Measurements from ENCODE around the gene MED19. TPM values are rescaled to one million over a fixed set of nuclear protein-coding genes. Genes with fewer than 3 reads are reported as not detected.

Gene MED19
- total RNA-seq, 2 donors from 2014 or later = 10.6 to 14.0 TPM

DNA sequence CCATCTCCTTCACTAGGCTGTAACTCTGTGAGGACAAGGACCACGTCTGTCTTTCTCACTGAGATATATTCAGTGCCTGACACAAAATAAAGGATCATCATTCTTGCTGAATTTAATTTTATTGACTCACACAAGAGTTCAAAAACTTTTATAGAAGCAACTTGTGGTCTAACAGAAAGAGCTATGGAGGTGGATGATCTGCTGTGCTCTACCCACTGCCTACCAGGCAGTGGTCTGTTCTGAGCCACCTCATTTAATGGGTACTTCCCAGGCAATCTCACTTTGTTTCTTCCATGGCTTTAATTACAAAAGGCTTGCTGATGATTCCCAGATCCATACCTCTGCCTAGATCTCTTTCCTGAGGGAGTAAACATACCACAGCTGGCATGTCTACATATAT lies 34.9 kb upstream of the MED19 start:
- intact Hi-C loops (cut with DNase I) = no loop called here
- no peak overlapping the region for H3K27ac ChIP-seq
- no peaks in the 10 kb centered on the region for H3K36me3 ChIP-seq
- peaks cover 5% of the 10 kb centered on the region for H3K4me1 ChIP-seq
- DNase-seq = no peak
- TF ChIP-seq, protein P1, sequence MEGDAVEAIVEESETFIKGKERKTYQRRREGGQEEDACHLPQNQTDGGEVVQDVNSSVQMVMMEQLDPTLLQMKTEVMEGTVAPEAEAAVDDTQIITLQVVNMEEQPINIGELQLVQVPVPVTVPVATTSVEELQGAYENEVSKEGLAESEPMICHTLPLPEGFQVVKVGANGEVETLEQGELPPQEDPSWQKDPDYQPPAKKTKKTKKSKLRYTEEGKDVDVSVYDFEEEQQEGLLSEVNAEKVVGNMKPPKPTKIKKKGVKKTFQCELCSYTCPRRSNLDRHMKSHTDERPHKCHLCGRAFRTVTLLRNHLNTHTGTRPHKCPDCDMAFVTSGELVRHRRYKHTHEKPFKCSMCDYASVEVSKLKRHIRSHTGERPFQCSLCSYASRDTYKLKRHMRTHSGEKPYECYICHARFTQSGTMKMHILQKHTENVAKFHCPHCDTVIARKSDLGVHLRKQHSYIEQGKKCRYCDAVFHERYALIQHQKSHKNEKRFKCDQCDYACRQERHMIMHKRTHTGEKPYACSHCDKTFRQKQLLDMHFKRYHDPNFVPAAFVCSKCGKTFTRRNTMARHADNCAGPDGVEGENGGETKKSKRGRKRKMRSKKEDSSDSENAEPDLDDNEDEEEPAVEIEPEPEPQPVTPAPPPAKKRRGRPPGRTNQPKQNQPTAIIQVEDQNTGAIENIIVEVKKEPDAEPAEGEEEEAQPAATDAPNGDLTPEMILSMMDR (IDR thresholded peaks at IDR 0.05) = no peak
- H3K9ac ChIP-seq (ENCODE audit: low read depth in 2 of 2, low read length in 2 of 2) = no peak overlapping the region
- H3K27me3 ChIP-seq = no peaks in the 10 kb centered on the region
- H3K9me3 ChIP-seq = no peaks in the 10 kb centered on the region
- H3K4me3 ChIP-seq = no peak overlapping the region

DNA sequence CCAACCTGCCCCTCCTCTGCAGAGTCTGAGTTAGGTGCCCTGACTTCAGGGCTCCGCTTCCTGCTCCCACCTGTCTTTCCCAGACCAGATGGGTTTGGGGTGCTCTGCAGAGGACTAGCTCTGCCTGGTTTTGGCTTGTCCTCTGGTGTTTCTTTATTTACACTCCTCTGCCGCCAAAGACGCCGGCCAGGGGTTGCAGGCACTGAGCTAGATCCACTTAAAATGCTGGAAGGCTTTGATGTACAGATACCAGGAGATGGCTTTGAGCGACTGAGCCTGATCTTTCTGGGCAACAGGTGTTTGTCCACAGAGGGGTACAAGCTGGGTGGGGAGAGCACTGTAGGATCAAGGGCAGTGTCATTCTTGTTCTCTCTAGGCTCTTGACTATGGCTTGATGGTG lies 33.2 kb upstream of the MED19 start:
- Histone ChIP-seq H3K9ac (ENCODE audit: low read depth in 2 of 2, low read length in 2 of 2) (no peak overlapping the region), H3K27ac (no peak overlapping the region), H3K36me3 (no peaks in the 10 kb centered on the region), H3K4me1 (peaks cover 5% of the 10 kb centered on the region), H3K27me3 (no peaks in the 10 kb centered on the region), H3K4me3 (no peak overlapping the region), H3K9me3 (no peaks in the 10 kb centered on the region)
- DNase-seq = no peak
- TF ChIP-seq, protein P1 (IDR thresholded peaks at IDR 0.05) = no peak
- intact Hi-C loops (cut with DNase I) = no loop called here

DNA sequence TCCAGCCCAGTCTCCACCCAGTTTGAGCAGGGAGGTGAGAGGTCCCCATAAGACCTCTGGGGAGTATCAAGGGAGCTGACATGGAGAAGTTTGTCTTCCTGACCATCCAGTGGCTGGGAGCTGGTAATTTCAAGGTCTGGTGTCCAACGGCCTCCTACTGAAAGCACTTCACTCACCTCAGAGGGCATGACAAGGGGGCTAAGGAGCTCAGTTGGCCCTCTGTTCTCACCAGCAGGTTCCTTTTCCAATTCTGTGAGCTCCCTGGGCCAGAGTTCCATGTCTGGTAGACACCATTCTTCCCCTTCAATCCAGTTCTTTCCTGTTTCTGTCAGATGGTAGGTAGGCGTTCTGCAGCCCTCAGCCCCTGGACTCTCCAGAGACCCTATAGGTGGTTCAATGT lies 32.3 kb upstream of the MED19 start:
- Histone ChIP-seq H3K4me1 (peaks cover 5% of the 10 kb centered on the region), H3K9me3 (no peaks in the 10 kb centered on the region), H3K27ac (no peak overlapping the region), H3K4me3 (no peak overlapping the region), H3K36me3 (no peaks in the 10 kb centered on the region), H3K9ac (ENCODE audit: low read depth in 2 of 2, low read length in 2 of 2) (no peak overlapping the region), H3K27me3 (no peaks in the 10 kb centered on the region)
- no peak for DNase-seq
- intact Hi-C loops (cut with DNase I) = no loop called here
- TF ChIP-seq, protein P1 (IDR thresholded peaks at IDR 0.05) = no peak

DNA sequence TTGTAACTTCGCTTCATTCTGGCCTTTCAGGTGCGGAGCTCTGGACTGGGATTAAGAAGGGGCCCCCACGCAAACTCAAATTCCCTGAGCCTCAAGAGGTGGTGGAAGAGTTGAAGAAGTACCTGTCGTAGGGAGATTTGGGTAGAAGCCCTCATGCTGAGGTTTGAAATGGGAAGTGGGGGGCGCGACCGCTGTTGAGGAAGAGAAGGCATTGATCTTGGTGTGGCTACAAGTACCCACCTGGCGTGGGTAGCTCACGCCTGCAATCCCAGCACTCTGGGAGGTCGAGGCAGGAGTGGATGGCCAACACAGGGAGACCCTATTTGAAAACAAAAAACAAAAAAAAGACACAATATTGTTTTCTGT lies 30.1 kb upstream of the MED19 start:
- no peak for DNase-seq
- Histone ChIP-seq H3K4me1 (peaks cover 5% of the 10 kb centered on the region), H3K27me3 (no peaks in the 10 kb centered on the region), H3K36me3 (no peaks in the 10 kb centered on the region), H3K27ac (peak overlapping the region; percentile 86), H3K9me3 (no peaks in the 10 kb centered on the region), H3K9ac (ENCODE audit: low read depth in 2 of 2, low read length in 2 of 2) (peak overlapping the region; percentile 85 to 92), H3K4me3 (peak overlapping the region; percentile 90)
- TF ChIP-seq, protein P1 (IDR thresholded peaks at IDR 0.05) = no peak
- intact Hi-C loops (cut with DNase I) = no loop called here

DNA sequence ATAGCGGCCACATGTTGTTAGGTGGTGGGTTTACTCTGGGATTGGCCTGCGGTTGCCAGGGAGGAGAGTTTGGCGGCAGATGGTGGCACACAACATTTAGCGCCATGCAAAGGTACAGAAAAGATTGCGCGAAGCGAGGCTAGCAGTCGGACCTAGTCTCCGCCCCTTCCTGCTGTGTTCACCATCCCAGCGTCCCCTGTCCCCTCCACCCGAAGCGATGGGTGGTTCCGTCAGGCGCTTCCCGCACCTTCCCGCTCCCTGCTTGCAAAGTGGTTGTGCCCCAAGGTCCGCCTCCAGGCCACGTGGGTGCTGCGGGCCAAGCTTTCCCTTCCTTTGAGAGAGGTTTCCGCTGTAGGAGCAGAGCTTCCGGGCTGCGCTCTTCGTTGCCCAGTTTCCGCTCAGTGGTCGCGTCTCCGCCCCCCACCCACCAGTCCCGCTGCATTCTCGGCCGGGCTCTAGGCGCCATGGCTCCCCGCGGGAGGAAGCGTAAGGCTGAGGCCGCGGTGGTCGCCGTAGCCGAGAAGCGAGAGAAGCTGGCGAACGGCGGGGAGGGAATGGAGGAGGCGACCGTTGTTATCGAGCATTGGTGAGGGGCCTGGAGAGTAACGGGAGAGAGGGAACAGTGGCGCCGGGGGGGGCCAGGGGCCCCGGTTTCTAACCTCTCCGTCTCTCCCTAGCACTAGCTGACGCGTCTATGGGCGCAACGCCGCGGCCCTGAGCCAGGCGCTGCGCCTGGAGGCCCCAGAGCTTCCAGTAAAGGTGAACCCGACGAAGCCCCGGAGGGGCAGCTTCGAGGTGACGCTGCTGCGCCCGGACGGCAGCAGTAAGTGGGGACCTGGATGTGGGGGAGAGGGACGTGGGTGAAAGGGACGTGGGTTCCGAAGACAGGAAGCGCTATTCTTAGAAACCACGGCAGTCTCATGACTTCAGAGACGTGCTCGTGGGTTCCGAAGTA lies 29.4 kb upstream of the MED19 start, which contains the start of gene SELENOH:
TSS of gene SELENOH (plus strand) at position 360 of the 955 bp plus-strand sequence. CDS start at position 465, 105 bp downstream.
- intact Hi-C loops (cut with DNase I) = no loop called here
- Histone ChIP-seq H3K9me3 (no peaks in the 10 kb centered on the region), H3K27ac (peak within 1 kb of the TSS; percentile 86), H3K27me3 (no peaks in the 10 kb centered on the region), H3K4me1 (peaks cover 5% of the 10 kb centered on the region), H3K9ac (ENCODE audit: low read depth in 2 of 2, low read length in 2 of 2) (peak within 1 kb of the TSS; percentile 85 to 92), H3K4me3 (peak within 1 kb of the TSS; percentile 90), H3K36me3 (no peaks in the 10 kb centered on the region)
- TF ChIP-seq, protein P1 (IDR thresholded peaks at IDR 0.05) = no peak
- peak; percentile 97 for DNase-seq

Data from colonic mucosa (tissue), 4 donors.